HepG2 (cell line): Measurements from ENCODE around the gene CDC42EP3. TPM values are rescaled to one million over a fixed set of nuclear protein-coding genes. Genes with fewer than 3 reads are reported as not detected.

Experiments used
- ATAC-seq: fragments of 200-7000 bp; cut with Tn5 transposase; 3 replicates; pipeline ENCODE4 v1.9.1; 2020; ENCODE audit warnings: mild to moderate bottlenecking, moderate library complexity
- BruUV-seq: library from RNA; stranded (reverse); fragments of 400-500 nt; replicated peaks from 2 replicates; lab custom pipeline; 2021; lab: Mats Ljungman, UMichigan
- CTCF ChIA-PET: fragments of 300-600 bp; formaldehyde crosslinking; extraction: SDS; loops from one replicate; lab custom pipeline; 2021; ENCODE audit warnings: low total read pairs, inconsistent platforms, low intra/inter-chr PET ratio; lab: Yijun Ruan, JAX
- POLR2A ChIA-PET: fragments of 350-600 bp; sonication (Branson Sonifier 250); formaldehyde crosslinking; loops from one replicate; lab custom pipeline; 2020; ENCODE audit warnings: antibody characterized with exemption, inconsistent platforms; lab: Yijun Ruan, JAX
- DNase-seq: peaks from one replicate; pipeline ENCODE4 v3.0.0-alpha.2; 2015; ENCODE audit warnings: low spot score
- FAIRE-seq: peaks from 3 replicates; lab custom pipeline; 2011; peaks lifted over from hg19 to GRCh38; lab: Jason Lieb, UNC
- H2AFZ ChIP-seq: one replicate; pipeline ENCODE4 v1.6.1; 2011; ENCODE audit warnings: low read length, inconsistent platforms
- H3K27ac ChIP-seq: fragments of 300-600 bp; 3 replicates; pipeline ENCODE4 v1.8.0; 2011; ENCODE audit warnings: mixed run types, mild to moderate bottlenecking, mixed read lengths, low read length, inconsistent platforms; ENCODE audit not compliant: insufficient read depth; ENCODE audit errors: extremely low read length
- H3K27me3 ChIP-seq, 2 experiments: fragments of 200-600 bp in 1 of 2; 2 replicates in 1 of 2; 3 replicates in 1 of 2; pipeline versions ENCODE4 v1.6.0 to v1.8.0; 2011; ENCODE audit warnings: low read length in 2 of 2, mild to moderate bottlenecking in 2 of 2, moderate library complexity in 2 of 2, inconsistent platforms in 1 of 2; ENCODE audit not compliant: insufficient read depth in 2 of 2, control insufficient read depth in 1 of 2
- H3K36me3 ChIP-seq, 2 experiments: fragments of 200-600 bp in 1 of 2; replicated peaks in 1 of 2; 2 replicates in 1 of 2; 3 replicates in 1 of 2; pipeline versions ENCODE4 v1.5.1 to v1.8.0; 2011; ENCODE audit warnings: low read length in 2 of 2, inconsistent platforms in 1 of 2; ENCODE audit not compliant: insufficient read depth in 2 of 2, control insufficient read depth in 1 of 2
- H3K4me1 ChIP-seq: 2 replicates; pipeline ENCODE4 v1.5.1; 2012; ENCODE audit warnings: low read length, inconsistent platforms; ENCODE audit not compliant: insufficient read depth
- H3K4me2 ChIP-seq: 2 replicates; pipeline ENCODE4 v1.6.0; 2011; ENCODE audit warnings: low read depth, low read length, inconsistent platforms
- H3K4me3 ChIP-seq, 3 experiments: fragments of 200-600 bp in 1 of 3; sonication (generic), shearing (Covaris generic) in 1 of 3; replicated peaks in 1 of 3; 2 replicates each; pipeline ENCODE4 v1.5.1; 2011 to 2016; ENCODE audit warnings: low read length in 3 of 3, inconsistent platforms in 2 of 3, low read depth in 2 of 3, mild to moderate bottlenecking in 2 of 3, control low read depth in 1 of 3, mixed read lengths in 1 of 3; ENCODE audit not compliant: insufficient read depth in 1 of 3
- H3K79me2 ChIP-seq: one replicate; pipeline ENCODE4 v1.6.1; 2011; ENCODE audit warnings: low read length, inconsistent platforms; ENCODE audit not compliant: insufficient read depth
- H3K9ac ChIP-seq: 2 replicates; pipeline ENCODE4 v1.6.0; 2011; ENCODE audit warnings: mild to moderate bottlenecking, low read depth, low read length, inconsistent platforms; ENCODE audit not compliant: insufficient read depth
- H3K9me3 ChIP-seq: 2 replicates; pipeline ENCODE4 v1.5.1; 2012; ENCODE audit warnings: mild to moderate bottlenecking, low read length
- H4K20me1 ChIP-seq: 2 replicates; pipeline ENCODE4 v1.6.0; 2011; ENCODE audit warnings: inconsistent platforms, mild to moderate bottlenecking, low read length, moderate library complexity; ENCODE audit not compliant: insufficient read depth
- AKNA ChIP-seq: sonication (generic); formaldehyde crosslinking; IDR thresholded peaks from 2 replicates; pipeline ENCODE4 v1.4.0; 2020; ENCODE audit warnings: missing genetic modification reagents, borderline replicate concordance
- HMGA1 ChIP-seq: sonication (generic); formaldehyde crosslinking; conservative IDR thresholded peaks from 2 replicates; pipeline ENCODE4 v1.4.0; 2020; ENCODE audit warnings: missing genetic modification reagents
- HNRNPK ChIP-seq: fragments of 200-400 bp; formaldehyde crosslinking; IDR thresholded peaks from 2 replicates; pipeline ENCODE4 v1.6.1; 2018; ENCODE audit warnings: low read length, low read depth, moderate library complexity, mild to moderate bottlenecking; ENCODE audit not compliant: poor library complexity, severe bottlenecking
- POGZ ChIP-seq: sonication (generic); formaldehyde crosslinking; IDR thresholded peaks from 2 replicates; pipeline ENCODE4 v1.4.0; 2020; ENCODE audit warnings: mild to moderate bottlenecking, missing genetic modification reagents
- WGBS: methylation state at CpG from one replicate; pipeline ENCODE4 v1.1.6; 2017; ENCODE audit warnings: low lambda C conversion rate; 5-methylcytosine and 5-hydroxymethylcytosine counted together
- in situ Hi-C: cut with HindIII; loops from 2 replicates; pipeline ENCODE4 v1.10.0; 2017; ENCODE audit warnings: low pct_unique_long_range_greater_than_20kb; ENCODE audit not compliant: extremely low pct_ligation_motif_present
- intact Hi-C: fragments of 100-400 bp; cut with micrococcal nuclease; formaldehyde crosslinking; loops from one replicate; pipeline ENCODE4 v1.10.0; 2022; ENCODE audit not compliant: unreplicated experiment
- polyA plus RNA-seq, 8 experiments: library from polyadenylated mRNA; depleted of rRNA in 3 of 8; stranded (reverse) in 7 of 8; unstranded in 1 of 8; fragments of >200 nt; fragmentation: Illumina TruSeq in 4 of 8; extraction: Trizol in 4 of 8; gene quantifications; 2 replicates each; pipeline versions ENCODE4 v1.2.1 to v1.2.3, GENCODE V29; 2011 to 2016; ENCODE audit warnings: low read depth in 4 of 8, missing spikeins in 1 of 8, mixed read lengths in 1 of 8; ENCODE audit not compliant: insufficient read depth in 1 of 8
- total RNA-seq, 5 experiments: library from RNA; depleted of rRNA; stranded (reverse); fragments of >200 nt; fragmentation: Illumina TruSeq; extraction: Trizol; gene quantifications; 2 replicates each; pipeline ENCODE4 v1.2.3, GENCODE V29; 2016; ENCODE audit warnings: low read depth in 1 of 5

The CDC42EP3 gene
- total and polyA plus RNA-seq, 2 of the 13 experiments (the other 11 are each of a cell fraction or from before 2014, with no cell fraction given): 0.01 TPM; not detected in 1

- Histone ChIP-seq H3K27ac (no peak overlapping the region), H3K4me1 (no peaks in the 10 kb centered on the region)
- ATAC-seq: no peak
These were observed 14.7 kb downstream of the CDC42EP3 start for GRCh38 chr2:37656512-37657423.

GRCh38 chr2:37654932-37655841 is 16.3 kb downstream of the CDC42EP3 start:
- Histone ChIP-seq H3K27ac (no peak overlapping the region), H2AFZ (no peak overlapping the region), H3K27me3 (peaks cover 0 to 37% of the 10 kb centered on the region in 2 experiments; a peak in 4 of 5 replicates), H3K36me3 (no peaks in the 10 kb centered on the region), H3K4me3 (no peak overlapping the region), H3K4me1 (no peaks in the 10 kb centered on the region), H3K79me2 (no peaks in the 10 kb centered on the region), H3K9me3 (no peaks in the 10 kb centered on the region), H4K20me1 (no peaks in the 10 kb centered on the region), H3K9ac (no peak overlapping the region), H3K4me2 (no peak overlapping the region)
- CTCF ChIA-PET: no interaction called here
- no peak for FAIRE-seq
- DNase-seq: no peak
- in situ Hi-C loops: no loop called here
- WGBS: 5% methylated on average over 7 of the region's 7 CpGs
- intact Hi-C loops: no loop called here
- TF ChIP-seq AKNA (CRISPR knock-in tag) (no peak), HMGA1 (CRISPR knock-in tag) (no peak)
- no peak for ATAC-seq
- BruUV-seq: no TSS peak
- POLR2A ChIA-PET: no interaction called here

More at GRCh38 chr2:37656512-37657423, 14.7 kb downstream of the CDC42EP3 start:
- TF ChIP-seq POGZ (CRISPR knock-in tag): no peak
- TF ChIP-seq HNRNPK: peak; percentile 68
- in situ Hi-C loops: no loop called here
- CTCF ChIA-PET: no interaction called here
- POLR2A ChIA-PET: no interaction called here
- DNase-seq (no peak), FAIRE-seq (no peak)
- H3K27me3 ChIP-seq: peaks cover 0 to 29% of the 10 kb centered on the region in 2 experiments; a peak in 4 of 5 replicates
- H2AFZ ChIP-seq: no peak overlapping the region
- no peak overlapping the region for H3K4me3 ChIP-seq
- no peaks in the 10 kb centered on the region for H3K79me2 ChIP-seq
- intact Hi-C loops: no loop called here
- BruUV-seq: no TSS peak
- no peak overlapping the region for H3K9ac ChIP-seq
- WGBS: 25% methylated on average over 11 of the region's 11 CpGs
- no peaks in the 10 kb centered on the region for H3K36me3 ChIP-seq
- no peak overlapping the region for H3K4me2 ChIP-seq
- H3K9me3 ChIP-seq: no peaks in the 10 kb centered on the region
- H4K20me1 ChIP-seq: no peaks in the 10 kb centered on the region
